Ectodermal cell (in vitro differentiated cells): ENCODE data around the gene LRRN2.

Source experiments
- H3K27ac ChIP-seq: 2 replicates; pipeline ENCODE4 v1.7.0; 2013; ENCODE audit warnings: mild to moderate bottlenecking, low read depth, low read length; ENCODE audit not compliant: insufficient read depth, poor library complexity, severe bottlenecking
- H3K27me3 ChIP-seq: 2 replicates; pipeline ENCODE4 v1.7.0; 2013; ENCODE audit warnings: mild to moderate bottlenecking, low read length; ENCODE audit not compliant: insufficient read depth, control insufficient read depth, poor library complexity, severe bottlenecking
- H3K36me3 ChIP-seq: one replicate; pipeline ENCODE4 v1.7.0; 2013; ENCODE audit warnings: low read length; ENCODE audit not compliant: control insufficient read depth, insufficient read depth
- H3K4me1 ChIP-seq: one replicate; pipeline ENCODE4 v1.7.0; 2013; ENCODE audit warnings: low read length; ENCODE audit not compliant: control insufficient read depth, insufficient read depth
- H3K4me3 ChIP-seq: 2 replicates; pipeline ENCODE4 v1.7.0; 2013; ENCODE audit warnings: low read depth, low read length, control low read depth; ENCODE audit not compliant: insufficient read depth
- H3K9me3 ChIP-seq: 2 replicates; pipeline ENCODE4 v1.7.0; 2013; ENCODE audit warnings: mild to moderate bottlenecking, low read length, moderate library complexity; ENCODE audit not compliant: control insufficient read depth
- WGBS, 2 experiments: methylation state at CpG; one replicate each; pipeline ENCODE4 v1.1.7; 2013; ENCODE audit warnings: missing lambda C conversion rate in 2 of 2; 5-methylcytosine and 5-hydroxymethylcytosine counted together

Gene LRRN2

GRCh38 chr1:204704794-204705492 is 19.4 kb upstream of the LRRN2 start:
- Histone ChIP-seq H3K27me3 (peaks cover 29% of the 10 kb centered on the region), H3K4me3 (no peak overlapping the region), H3K27ac (no peak overlapping the region), H3K36me3 (no peaks in the 10 kb centered on the region), H3K4me1 (peaks cover 23% of the 10 kb centered on the region), H3K9me3 (no peaks in the 10 kb centered on the region)
- 94 to 95% methylated on average over 4 of the region's 4 CpGs for WGBS, 2 experiments

GRCh38 chr1:204703826-204704612 is 18.5 kb upstream of the LRRN2 start:
- Histone ChIP-seq H3K27me3 (peaks cover 20% of the 10 kb centered on the region), H3K27ac (no peak overlapping the region), H3K36me3 (no peaks in the 10 kb centered on the region), H3K4me1 (peaks cover 22% of the 10 kb centered on the region), H3K9me3 (no peaks in the 10 kb centered on the region), H3K4me3 (no peak overlapping the region)
- WGBS, 2 experiments, result 89 to 91% methylated on average over 16 of the region's 16 CpGs

- no peaks in the 10 kb centered on the region for H3K9me3 ChIP-seq
- H3K27ac ChIP-seq, result no peak overlapping the region
- WGBS, 2 experiments, result 54% methylated on average over 5 of the region's 5 CpGs
- H3K27me3 ChIP-seq, result peaks cover 12% of the 10 kb centered on the region
- H3K4me3 ChIP-seq, result no peak overlapping the region
- H3K4me1 ChIP-seq, result peaks cover 22% of the 10 kb centered on the region
- no peaks in the 10 kb centered on the region for H3K36me3 ChIP-seq
These were observed 17.7 kb upstream of the LRRN2 start for GRCh38 chr1:204703268-204703664.

GRCh38 chr1:204702552-204703267 is 17.2 kb upstream of the LRRN2 start:
- 75 to 79% methylated on average over 7 to 8 of the region's 8 CpGs for WGBS, 2 experiments
- Histone ChIP-seq H3K27ac (no peak overlapping the region), H3K36me3 (no peaks in the 10 kb centered on the region), H3K9me3 (no peaks in the 10 kb centered on the region), H3K4me1 (peaks cover 19% of the 10 kb centered on the region), H3K4me3 (no peak overlapping the region), H3K27me3 (peaks cover 7% of the 10 kb centered on the region)

GRCh38 chr1:204701229-204701628 is 15.7 kb upstream of the LRRN2 start:
- peaks cover 4% of the 10 kb centered on the region for H3K27me3 ChIP-seq

GRCh38 chr1:204697893-204698292 is 12.4 kb upstream of the LRRN2 start:
- 89 to 94% methylated on average over 5 of the region's 5 CpGs for WGBS, 2 experiments
- Histone ChIP-seq H3K4me3 (no peak overlapping the region), H3K4me1 (peaks cover 12% of the 10 kb centered on the region), H3K36me3 (no peaks in the 10 kb centered on the region), H3K9me3 (no peaks in the 10 kb centered on the region), H3K27ac (no peak overlapping the region), H3K27me3 (no peaks in the 10 kb centered on the region)

More at GRCh38 chr1:204701229-204701628, 15.7 kb upstream of the LRRN2 start:
- H3K36me3 ChIP-seq, result no peaks in the 10 kb centered on the region
- no peaks in the 10 kb centered on the region for H3K9me3 ChIP-seq
- H3K4me1 ChIP-seq, result peaks cover 4% of the 10 kb centered on the region
- H3K27ac ChIP-seq, result no peak overlapping the region
- no peak overlapping the region for H3K4me3 ChIP-seq
- 89 to 91% methylated on average over 3 of the region's 3 CpGs for WGBS, 2 experiments

- Histone ChIP-seq H3K27ac (no peak overlapping the region), H3K36me3 (no peaks in the 10 kb centered on the region), H3K27me3 (no peaks in the 10 kb centered on the region), H3K4me3 (no peak overlapping the region), H3K9me3 (no peaks in the 10 kb centered on the region), H3K4me1 (peaks cover 12% of the 10 kb centered on the region)
- 92 to 95% methylated on average over 17 of the region's 17 CpGs for WGBS, 2 experiments
These were observed 11.1 kb upstream of the LRRN2 start for GRCh38 chr1:204696606-204697005.

- Histone ChIP-seq H3K36me3 (no peaks in the 10 kb centered on the region), H3K27me3 (no peaks in the 10 kb centered on the region), H3K9me3 (no peaks in the 10 kb centered on the region), H3K4me1 (peaks cover 12% of the 10 kb centered on the region), H3K4me3 (no peak overlapping the region), H3K27ac (no peak overlapping the region)
- 90 to 92% methylated on average over 5 of the region's 5 CpGs for WGBS, 2 experiments
These were observed 10.2 kb upstream of the LRRN2 start for GRCh38 chr1:204695692-204696091.

GRCh38 chr1:204694145-204694544 is 8.6 kb upstream of the LRRN2 start:
- Histone ChIP-seq H3K4me1 (peaks cover 12% of the 10 kb centered on the region), H3K4me3 (no peak overlapping the region), H3K27ac (no peak overlapping the region), H3K27me3 (no peaks in the 10 kb centered on the region), H3K9me3 (no peaks in the 10 kb centered on the region), H3K36me3 (no peaks in the 10 kb centered on the region)
- WGBS, 2 experiments, result 89 to 94% methylated on average over 7 of the region's 7 CpGs

- peaks cover 12% of the 10 kb centered on the region for H3K4me1 ChIP-seq
- H3K27ac ChIP-seq, result no peak overlapping the region
- H3K36me3 ChIP-seq, result no peaks in the 10 kb centered on the region
- WGBS, 2 experiments, result 43 to 44% methylated on average over 7 of the region's 7 CpGs
- no peaks in the 10 kb centered on the region for H3K9me3 ChIP-seq
- H3K27me3 ChIP-seq, result peaks cover 8% of the 10 kb centered on the region
- no peak overlapping the region for H3K4me3 ChIP-seq
These were observed 7.4 kb upstream of the LRRN2 start for GRCh38 chr1:204692841-204693356.
